Right atrium auricular region (tissue), 2 donors: ENCODE results near the gene HSFX4. TPM values are rescaled to one million over a fixed set of nuclear protein-coding genes. Genes with fewer than 3 reads are reported as not detected.
"Not testable (repeated sequence)": the region's sequence is repeated elsewhere in the genome, so short reads cannot be mapped to it uniquely, and the experiment has no call there.

Source experiments
- DNase-seq: peaks from one replicate; pipeline ENCODE4 v3.0.0-alpha.2; 2019; ENCODE audit warnings: low spot score
- H3K27ac ChIP-seq, 2 donors: fragments of 200-600 bp; sonication (generic); 1 replicate in 1 of 2; 2 replicates in 1 of 2; pipeline ENCODE4 v1.5.1; 2016 to 2019
- H3K27me3 ChIP-seq, 2 donors: fragments of 200-600 bp; sonication (generic); one replicate each; pipeline versions ENCODE4 v1.5.1 to v1.6.0; 2017 to 2019
- H3K36me3 ChIP-seq: fragments of 200-600 bp; sonication (generic); one replicate; pipeline ENCODE4 v1.5.1; 2016
- H3K4me1 ChIP-seq, 2 donors: fragments of 200-600 bp; sonication (generic); one replicate each; pipeline versions ENCODE4 v1.5.1 to v1.6.0; 2017 to 2019
- H3K4me3 ChIP-seq, 2 donors: fragments of 200-600 bp; sonication (generic); 1 replicate in 1 of 2; 2 replicates in 1 of 2; pipeline ENCODE4 v1.5.1; 2017 to 2019; ENCODE audit warnings: mild to moderate bottlenecking in 1 of 2, moderate library complexity in 1 of 2
- H3K9me3 ChIP-seq, 2 donors: fragments of 200-600 bp; sonication (generic); one replicate each; pipeline ENCODE4 v1.5.1; 2019
- total RNA-seq, 2 donors: library from RNA; depleted of rRNA; stranded (reverse); fragments of >200 nt; gene quantifications; one replicate each; pipeline ENCODE4 v1.1.0, GENCODE V29; 2016
- TF ChIP-seq, protein P1 (sequence below), 2 donors: fragments of 200-600 bp; sonication (generic); IDR thresholded peaks; one replicate each; pipeline ENCODE4 v1.5.1; 2019; ENCODE audit warnings: antibody characterized with exemption in 2 of 2

Gene HSFX4
- total RNA-seq, 2 donors from 2014 or later = not detected

DNA sequence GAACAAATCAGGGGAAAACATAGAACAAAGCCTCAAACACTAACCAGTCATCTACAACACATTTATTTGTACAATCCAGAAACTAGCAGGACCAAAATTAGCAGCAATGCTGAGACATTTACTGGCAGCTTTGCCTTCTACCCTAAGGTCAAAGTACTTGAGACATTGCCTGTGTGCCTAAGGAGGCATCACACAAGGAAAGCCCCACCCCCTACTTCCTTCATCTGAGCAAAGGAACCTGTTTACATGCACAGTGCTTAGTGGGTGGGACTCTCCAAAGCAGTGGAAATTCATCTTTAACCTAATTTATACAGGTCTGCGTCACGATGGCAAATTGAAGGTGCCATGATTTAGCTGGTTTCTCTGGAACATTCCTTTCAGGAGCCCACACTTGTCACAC, 2.8 kb downstream of the HSFX4 start:
- H3K4me1 ChIP-seq, H3K27ac ChIP-seq, H3K4me3 ChIP-seq, H3K27me3 ChIP-seq, H3K9me3 ChIP-seq, DNase-seq, H3K36me3 ChIP-seq: not testable (repeated sequence)

DNA sequence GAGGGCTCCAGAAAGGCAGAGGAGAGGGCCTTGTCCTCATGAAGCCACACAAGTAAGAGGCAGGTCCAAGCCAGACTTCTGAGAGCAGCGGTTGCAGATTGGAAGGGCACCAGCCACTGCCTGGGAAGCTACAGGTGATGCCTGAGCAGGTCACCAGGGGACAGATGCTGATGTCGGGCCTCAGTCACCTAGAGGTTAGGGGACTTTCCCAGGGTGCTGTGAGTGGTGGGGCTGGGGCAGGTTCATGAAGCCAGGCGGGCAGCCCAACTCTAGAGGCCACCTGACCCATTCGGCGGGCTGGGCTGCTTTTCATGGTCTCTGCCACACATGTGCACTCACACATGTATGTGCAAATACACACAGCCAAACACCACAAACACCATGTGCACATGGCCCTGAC, 3.6 kb downstream of the HSFX4 start:
- not testable (repeated sequence) for H3K4me1 ChIP-seq, DNase-seq, H3K27ac ChIP-seq, H3K36me3 ChIP-seq, H3K4me3 ChIP-seq, H3K9me3 ChIP-seq, H3K27me3 ChIP-seq

DNA sequence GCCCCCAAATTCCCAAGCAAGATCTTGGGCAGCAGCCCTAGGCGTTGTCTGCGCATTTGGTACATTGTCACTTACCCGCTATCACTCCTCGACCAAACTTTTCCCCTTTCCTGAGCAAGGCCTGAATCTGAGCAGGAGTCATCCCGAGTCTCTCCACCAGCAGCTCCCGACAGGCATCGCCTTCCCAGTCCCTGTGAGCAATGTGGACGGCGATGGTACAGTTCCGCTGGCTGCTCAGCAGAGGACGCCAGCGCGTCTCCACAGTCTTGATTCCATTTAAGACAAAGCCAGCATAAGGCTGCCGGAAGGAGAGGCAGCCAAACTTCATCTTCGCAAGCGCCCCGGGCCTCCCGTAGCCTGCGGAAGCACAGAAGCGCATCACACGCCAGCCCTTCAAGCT, 4.2 kb downstream of the HSFX4 start:
- H3K27me3 ChIP-seq, H3K4me3 ChIP-seq, H3K4me1 ChIP-seq, H3K36me3 ChIP-seq, DNase-seq, H3K27ac ChIP-seq, H3K9me3 ChIP-seq: not testable (repeated sequence)

DNA sequence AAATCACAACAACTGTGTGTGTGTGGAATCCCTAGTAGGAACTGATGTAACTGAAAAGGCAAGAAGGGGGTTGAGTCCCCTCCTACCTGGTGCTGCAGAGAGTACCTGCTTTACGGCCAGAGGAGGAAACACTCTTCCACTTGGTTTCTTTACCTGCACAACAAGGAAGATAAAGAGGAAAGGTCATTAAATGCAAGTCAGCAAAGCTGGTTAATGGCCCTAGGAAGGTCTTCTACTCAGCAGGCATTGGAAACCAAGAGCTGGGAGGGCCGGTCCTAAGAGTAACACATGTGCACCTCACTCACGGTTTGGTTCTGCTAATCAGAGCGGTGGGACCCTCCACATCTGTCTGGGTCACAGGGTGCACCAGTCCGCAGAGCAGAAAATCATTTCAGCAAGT, 8.0 kb downstream of the HSFX4 start:
- H3K9me3 ChIP-seq, H3K36me3 ChIP-seq, H3K27me3 ChIP-seq, H3K4me1 ChIP-seq, DNase-seq: not testable (repeated sequence)
- H3K4me3 ChIP-seq = peak overlapping the region; percentile 60 to 69
- H3K27ac ChIP-seq = peak overlapping the region; percentile 89 to 94

DNA sequence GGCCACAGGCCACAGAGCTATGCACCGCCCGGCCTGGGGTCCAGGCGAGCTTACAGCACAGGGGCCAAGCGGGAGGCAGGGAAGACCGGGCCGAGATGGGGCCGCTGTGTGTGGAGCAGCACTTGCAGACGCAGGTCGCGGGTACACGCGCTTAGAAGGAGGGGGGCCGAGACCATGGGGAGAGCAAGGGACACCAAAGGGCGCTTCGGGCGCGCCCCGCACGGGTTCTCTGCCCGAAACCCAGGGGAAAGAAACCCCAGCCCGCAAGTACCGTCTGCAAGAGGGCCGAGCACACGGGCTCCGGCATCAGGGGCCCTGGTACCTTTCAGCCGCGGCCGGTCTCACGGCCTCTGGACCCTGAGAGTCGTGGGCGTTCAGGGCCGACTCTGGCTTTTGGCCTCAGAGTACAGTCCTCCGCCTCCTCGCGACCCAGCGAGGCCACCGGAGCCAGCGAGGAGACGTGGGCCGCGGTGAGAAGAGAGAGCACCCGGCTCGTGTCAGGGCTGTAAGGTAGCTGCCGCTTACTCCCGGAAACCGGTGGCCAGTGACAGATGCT, 8.6 kb downstream of the HSFX4 start:
- H3K36me3 ChIP-seq = no peaks in the 10 kb centered on the region
- DNase-seq = no peak
- TF ChIP-seq, protein P1, sequence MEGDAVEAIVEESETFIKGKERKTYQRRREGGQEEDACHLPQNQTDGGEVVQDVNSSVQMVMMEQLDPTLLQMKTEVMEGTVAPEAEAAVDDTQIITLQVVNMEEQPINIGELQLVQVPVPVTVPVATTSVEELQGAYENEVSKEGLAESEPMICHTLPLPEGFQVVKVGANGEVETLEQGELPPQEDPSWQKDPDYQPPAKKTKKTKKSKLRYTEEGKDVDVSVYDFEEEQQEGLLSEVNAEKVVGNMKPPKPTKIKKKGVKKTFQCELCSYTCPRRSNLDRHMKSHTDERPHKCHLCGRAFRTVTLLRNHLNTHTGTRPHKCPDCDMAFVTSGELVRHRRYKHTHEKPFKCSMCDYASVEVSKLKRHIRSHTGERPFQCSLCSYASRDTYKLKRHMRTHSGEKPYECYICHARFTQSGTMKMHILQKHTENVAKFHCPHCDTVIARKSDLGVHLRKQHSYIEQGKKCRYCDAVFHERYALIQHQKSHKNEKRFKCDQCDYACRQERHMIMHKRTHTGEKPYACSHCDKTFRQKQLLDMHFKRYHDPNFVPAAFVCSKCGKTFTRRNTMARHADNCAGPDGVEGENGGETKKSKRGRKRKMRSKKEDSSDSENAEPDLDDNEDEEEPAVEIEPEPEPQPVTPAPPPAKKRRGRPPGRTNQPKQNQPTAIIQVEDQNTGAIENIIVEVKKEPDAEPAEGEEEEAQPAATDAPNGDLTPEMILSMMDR (IDR thresholded peaks at IDR 0.05) = no peak
- H3K9me3 ChIP-seq = no peaks in the 10 kb centered on the region
- H3K4me1 ChIP-seq = peaks cover 0 to 6% of the 10 kb centered on the region in 2 donors
- no peaks in the 10 kb centered on the region for H3K27me3 ChIP-seq
- peak overlapping the region; percentile 89 to 94 for H3K27ac ChIP-seq
- peak overlapping the region; percentile 60 to 69 for H3K4me3 ChIP-seq

DNA sequence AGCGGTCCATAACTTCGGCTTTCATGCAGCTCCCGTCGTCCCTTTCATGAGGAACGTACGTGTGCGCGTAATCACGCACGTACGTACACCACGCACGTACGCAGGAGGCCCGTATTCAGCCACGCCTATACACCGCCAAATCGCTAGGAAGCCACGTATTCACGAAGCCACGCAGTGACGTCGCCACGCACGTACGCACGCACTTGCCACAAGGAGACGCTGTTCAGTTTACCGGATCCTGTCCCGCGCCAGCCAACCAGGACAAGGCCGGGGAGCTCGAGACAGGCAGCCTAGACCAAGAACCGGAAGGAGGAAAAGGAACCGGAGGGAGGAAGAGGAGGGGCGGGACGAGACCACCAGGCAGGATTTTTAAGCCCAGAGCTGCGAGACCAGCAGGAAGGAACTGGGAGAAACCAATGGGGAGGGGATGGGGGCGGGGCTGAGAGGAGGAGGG, 9.1 kb downstream of the HSFX4 start, which contains the start of gene EOLA2:
TSS of gene EOLA2 (minus strand) at position 65 of the 454 bp plus-strand sequence. CDS start 4,617 bp downstream, outside the sequence.
- H3K9me3 ChIP-seq = no peaks in the 10 kb centered on the region
- DNase-seq = peak; percentile 97
- peak within 1 kb of the TSS; percentile 89 to 94 for H3K27ac ChIP-seq
- TF ChIP-seq, protein P1 (IDR thresholded peaks at IDR 0.05) = peak in 1 of 2 donors; percentile 48
- no peaks in the 10 kb centered on the region for H3K36me3 ChIP-seq
- peaks cover 0 to 6% of the 10 kb centered on the region in 2 donors for H3K4me1 ChIP-seq
- H3K4me3 ChIP-seq = peak within 1 kb of the TSS; percentile 60 to 69
- H3K27me3 ChIP-seq = no peaks in the 10 kb centered on the region

DNA sequence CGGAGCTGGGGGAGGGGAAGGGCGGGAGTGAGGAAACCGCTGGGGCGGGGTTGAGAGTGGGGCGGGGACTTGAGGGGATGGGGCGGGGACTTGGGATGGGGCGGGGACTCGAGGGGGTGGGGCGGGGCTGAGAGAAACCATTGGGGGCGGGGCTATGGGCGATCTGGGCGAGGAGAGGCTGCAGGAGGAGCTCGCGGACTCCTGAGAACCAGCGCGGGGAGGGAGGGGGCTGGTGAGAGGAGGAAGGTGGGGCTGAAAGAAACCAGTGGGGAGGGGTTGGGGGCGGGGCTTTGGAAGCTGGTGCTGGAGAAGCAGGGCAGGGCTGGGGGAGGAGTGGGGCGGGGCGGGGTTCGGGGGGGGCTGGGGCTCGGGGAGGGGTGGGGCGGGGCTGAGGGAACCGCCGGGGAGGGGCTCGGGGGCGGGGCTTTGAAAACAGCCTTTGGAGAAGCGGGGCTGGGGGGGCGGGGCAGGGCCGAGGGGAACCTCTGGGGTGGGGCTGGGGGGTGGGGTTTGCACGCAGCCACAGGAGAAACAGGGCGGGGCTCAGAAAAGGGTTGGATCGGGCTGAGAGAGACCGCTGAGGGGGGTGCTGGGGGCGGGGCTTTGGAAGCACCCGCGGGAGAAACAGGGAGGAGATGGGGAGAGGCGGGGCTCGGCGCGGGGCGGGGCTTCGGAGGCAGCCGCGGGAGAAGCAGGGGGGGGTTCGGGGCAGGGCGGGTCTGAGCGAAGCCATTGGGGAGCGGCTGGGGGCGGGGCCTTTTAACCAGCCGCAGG, 9.7 kb downstream of the HSFX4 start:
- Histone ChIP-seq H3K9me3 (no peaks in the 10 kb centered on the region), H3K4me1 (peaks cover 0 to 6% of the 10 kb centered on the region in 2 donors), H3K36me3 (no peaks in the 10 kb centered on the region), H3K27me3 (no peaks in the 10 kb centered on the region), H3K27ac (peak overlapping the region; percentile 89 to 94), H3K4me3 (peak overlapping the region; percentile 60 to 69)
- TF ChIP-seq, protein P1 (IDR thresholded peaks at IDR 0.05) = no peak
- peak; percentile 94 for DNase-seq

DNA sequence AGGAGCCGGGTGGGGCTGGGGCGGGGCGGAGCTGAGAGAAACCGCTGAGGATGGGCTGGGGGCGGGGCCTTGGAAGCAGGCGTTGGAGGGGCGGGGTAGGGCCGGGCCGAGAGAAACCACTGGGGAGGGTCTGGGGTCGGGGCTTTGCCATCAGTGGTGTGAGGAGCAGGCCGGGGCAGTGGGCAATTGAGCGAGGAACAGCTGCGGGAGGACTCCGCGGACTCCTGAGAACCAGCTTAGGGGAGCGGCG, 10.2 kb downstream of the HSFX4 start:
- DNase-seq = no peak

More for the DNA sequence above, 10.2 kb downstream of the HSFX4 start:
- no peaks in the 10 kb centered on the region for H3K27me3 ChIP-seq
- H3K27ac ChIP-seq = peak overlapping the region; percentile 89 to 93
- H3K9me3 ChIP-seq = no peaks in the 10 kb centered on the region
- TF ChIP-seq, protein P1 (IDR thresholded peaks at IDR 0.05) = no peak
- H3K4me1 ChIP-seq = peaks cover 0 to 6% of the 10 kb centered on the region in 2 donors
- H3K4me3 ChIP-seq = peak overlapping the region; percentile 40 to 69
- no peaks in the 10 kb centered on the region for H3K36me3 ChIP-seq
